Measurements from ENCODE around the gene ANTXR2. TPM values are rescaled to one million over a fixed set of nuclear protein-coding genes. Genes with fewer than 3 reads are reported as not detected.
A peak's percentile ranks its signal among the peaks of the same experiment; 100 is the strongest.

The ANTXR2 gene
- total and polyA plus RNA-seq, 2 of the 13 experiments (the other 11 are each of a cell fraction or from before 2014, with no cell fraction given): 4.6 to 14.5 TPM

- TF ChIP-seq ZNF12 (CRISPR knock-in tag; IDR thresholded peaks at IDR 0.05): no peak
- no peak for TF ChIP-seq MBD4 (IDR thresholded peaks at IDR 0.05; ENCODE audit: borderline replicate concordance, low read length)
- no peak for TF ChIP-seq PLSCR1 (CRISPR knock-in tag; IDR thresholded peaks at IDR 0.05; ENCODE audit: borderline replicate concordance)
- 0 out of 2 replicates have a peak, but pooled peaks have one; percentile 64 for TF ChIP-seq ZNF230 (CRISPR knock-in tag; IDR thresholded peaks at IDR 0.05)
- TF ChIP-seq GMEB2 (CRISPR knock-in tag; IDR thresholded peaks at IDR 0.05; ENCODE audit: low read depth): no peak
- peak; percentile 32; the same call in 1 of the 2 replicates for TF ChIP-seq ZNF317 (CRISPR knock-in tag; IDR thresholded peaks at IDR 0.05)
- no peak for TF ChIP-seq ZNF205 (CRISPR knock-in tag; IDR thresholded peaks at IDR 0.05)
- TF ChIP-seq DRAP1 (CRISPR knock-in tag; IDR thresholded peaks at IDR 0.05): 0 out of 2 replicates have a peak, but pooled peaks have one; percentile 52
- TF ChIP-seq ZBTB43 (CRISPR knock-in tag; conservative IDR thresholded peaks at IDR 0.05): peak; percentile 52
- no peak for TF ChIP-seq NCOA5 (CRISPR knock-in tag; IDR thresholded peaks at IDR 0.05)
- peak; percentile 71 for TF ChIP-seq ZNF501 (CRISPR knock-in tag; IDR thresholded peaks at IDR 0.05)
- no peak for TF ChIP-seq CREM (IDR thresholded peaks at IDR 0.05)
- no peak for TF ChIP-seq CREM (CRISPR knock-in tag; IDR thresholded peaks at IDR 0.05)
- no peak for TF ChIP-seq ZMYM2 (CRISPR knock-in tag; IDR thresholded peaks at IDR 0.05)
- peak; percentile 50; the same call in 1 of the 2 replicates for TF ChIP-seq PITX1 (CRISPR knock-in tag; IDR thresholded peaks at IDR 0.05)
- no peak for TF ChIP-seq ZNF20 (CRISPR knock-in tag; IDR thresholded peaks at IDR 0.05)
- no peak for TF ChIP-seq ZNF224 (CRISPR knock-in tag; IDR thresholded peaks at IDR 0.05)
- TF ChIP-seq ZNF484 (CRISPR knock-in tag; IDR thresholded peaks at IDR 0.05; ENCODE audit: borderline replicate concordance, low read depth): no peak
- no peak for TF ChIP-seq TRAFD1 (CRISPR knock-in tag; IDR thresholded peaks at IDR 0.05; ENCODE audit: borderline replicate concordance)
- TF ChIP-seq ZNF572 (CRISPR knock-in tag; IDR thresholded peaks at IDR 0.05): peak; percentile 78; the same call in 1 of the 2 replicates
- no peak for TF ChIP-seq SNAI1 (CRISPR knock-in tag; IDR thresholded peaks at IDR 0.05; ENCODE audit: borderline replicate concordance)
- TF ChIP-seq ZNF672 (CRISPR knock-in tag; IDR thresholded peaks at IDR 0.05): no peak
- 0 out of 2 replicates have a peak, but pooled peaks have one; percentile 31 for TF ChIP-seq ISX (CRISPR knock-in tag; conservative IDR thresholded peaks at IDR 0.05)
- TF ChIP-seq ZBTB42 (CRISPR knock-in tag; IDR thresholded peaks at IDR 0.05): peak; percentile 60; the same call in 1 of the 2 replicates
- no peak for TF ChIP-seq FOXK2 (IDR thresholded peaks at IDR 0.05)
- TF ChIP-seq ZNF7 (CRISPR knock-in tag; IDR thresholded peaks at IDR 0.05): no peak
- TF ChIP-seq FOXP1 (IDR thresholded peaks at IDR 0.05): no peak
- TF ChIP-seq FOXP1 (CRISPR knock-in tag; IDR thresholded peaks at IDR 0.05): no peak
Observed at GRCh38 chr4:80072744-80073472, at the start of gene ANTXR2 (continued).

Data from HepG2 (cell line).